HG02678 (cell line): ENCODE measurements around the gene ZNF570.

Experiments used
- ATAC-seq: cut with Tn5 transposase; IDR thresholded peaks from one replicate; pipeline ENCODE4 v1.9.1; 2021; ENCODE audit warnings: mild to moderate bottlenecking, moderate library complexity; ENCODE audit not compliant: unreplicated experiment

Gene ZNF570

DNA sequence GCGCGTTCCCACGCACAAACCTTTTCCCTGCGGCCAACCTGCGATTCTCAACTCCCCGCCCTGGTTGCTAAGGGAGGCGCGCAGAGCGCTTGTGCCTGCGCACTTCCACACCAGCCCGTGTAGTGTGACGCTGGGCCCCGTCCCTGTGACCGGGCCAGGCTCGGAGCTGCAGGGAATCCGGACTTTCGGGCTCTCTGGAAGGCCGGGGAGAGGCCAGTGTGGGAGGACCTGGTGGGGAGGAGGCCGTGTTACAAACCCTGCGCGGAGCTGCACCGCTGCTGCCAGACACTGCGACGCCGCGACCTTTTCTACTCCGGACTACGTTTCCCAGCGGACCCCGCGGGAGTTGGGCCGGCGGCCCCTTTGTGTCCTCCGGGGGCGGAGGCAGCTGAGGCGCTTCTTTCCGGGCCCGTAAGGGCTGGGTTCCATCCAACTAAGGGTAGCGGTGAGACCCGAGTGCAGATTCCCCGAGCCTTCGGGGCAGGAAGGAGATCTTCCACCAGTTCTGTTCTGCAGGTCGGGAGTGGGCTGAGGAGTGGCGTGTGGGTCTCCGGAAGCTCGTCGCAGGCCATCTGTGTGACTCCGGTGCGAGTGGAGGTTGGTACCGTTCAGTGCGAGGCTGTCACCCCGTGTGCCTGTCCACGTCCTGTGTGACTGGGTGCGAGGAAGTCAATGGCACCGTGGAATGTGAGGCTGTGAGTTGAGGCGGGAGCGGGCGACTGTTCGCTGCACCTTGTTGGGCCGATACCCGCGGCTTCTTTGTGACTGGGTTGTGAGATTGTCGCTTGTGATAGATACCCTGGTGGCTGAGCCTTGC is at the start of gene ZNF570:
Gene ZNF570 (plus strand): TSS at position 396 of the 817 bp plus-strand sequence. CDS start 999 bp downstream, outside the sequence.
- ATAC-seq: peak; percentile 60

DNA sequence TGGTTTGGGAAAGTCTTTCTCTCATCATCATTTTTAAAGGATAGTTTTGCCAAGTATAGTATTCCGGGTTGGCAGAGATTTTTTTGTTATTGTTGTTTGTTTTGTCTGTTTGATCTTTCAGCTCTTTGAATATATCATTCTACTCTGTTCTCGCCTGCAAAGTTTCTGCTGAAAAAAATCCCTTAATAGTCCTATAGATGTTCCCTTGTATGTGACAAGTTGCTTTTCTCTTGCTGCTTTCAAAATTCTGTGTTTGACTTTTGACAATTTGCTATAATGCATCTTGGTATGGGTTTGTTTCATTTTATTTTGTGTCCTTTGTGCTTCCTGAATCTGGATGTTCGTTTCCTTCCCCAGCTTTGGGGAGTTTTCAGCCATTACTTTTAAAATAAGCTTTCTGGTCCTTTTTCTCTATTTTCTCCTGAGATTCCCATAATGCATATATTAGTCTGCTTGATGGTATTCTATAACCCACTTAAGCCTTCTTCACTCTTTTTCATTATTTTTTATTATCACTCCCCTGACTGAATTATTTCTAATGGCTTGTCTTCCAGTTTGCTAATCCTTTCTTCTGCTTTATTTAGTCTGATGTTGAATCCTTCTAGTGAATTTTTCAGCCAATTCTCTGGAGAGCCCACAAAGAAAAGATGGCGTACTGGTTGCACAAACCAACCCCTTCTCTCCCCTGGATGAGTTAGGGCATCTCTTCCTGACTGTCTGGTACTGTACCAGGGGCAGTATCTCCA is 16.5 kb upstream of the ZNF570 start:
- ATAC-seq: no peak

DNA sequence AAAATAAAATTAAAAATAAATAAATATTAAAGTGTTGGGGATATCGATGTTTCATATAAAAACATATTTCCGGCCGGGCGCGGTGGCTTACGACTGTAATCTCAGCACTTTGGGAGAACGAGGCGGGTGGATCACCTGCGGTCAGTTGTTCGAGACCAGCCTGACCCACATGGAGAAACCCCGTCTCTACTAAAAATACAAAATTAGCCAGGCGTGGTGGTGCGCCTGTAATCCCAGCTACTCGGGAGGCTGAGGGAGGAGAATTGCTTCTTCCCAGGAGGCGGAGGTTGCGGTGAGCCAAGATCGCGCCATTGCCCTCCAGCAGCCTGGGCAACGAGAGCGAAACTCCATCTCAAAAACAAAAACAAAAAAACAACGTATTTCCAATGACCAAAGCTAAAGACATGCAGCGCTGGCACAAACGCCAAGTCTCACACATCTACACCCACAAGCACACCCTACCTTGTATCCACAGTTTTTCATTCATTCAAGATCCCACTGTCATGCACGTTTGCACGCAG is 2.8 kb upstream of the ZNF570 start:
- no peak for ATAC-seq

DNA sequence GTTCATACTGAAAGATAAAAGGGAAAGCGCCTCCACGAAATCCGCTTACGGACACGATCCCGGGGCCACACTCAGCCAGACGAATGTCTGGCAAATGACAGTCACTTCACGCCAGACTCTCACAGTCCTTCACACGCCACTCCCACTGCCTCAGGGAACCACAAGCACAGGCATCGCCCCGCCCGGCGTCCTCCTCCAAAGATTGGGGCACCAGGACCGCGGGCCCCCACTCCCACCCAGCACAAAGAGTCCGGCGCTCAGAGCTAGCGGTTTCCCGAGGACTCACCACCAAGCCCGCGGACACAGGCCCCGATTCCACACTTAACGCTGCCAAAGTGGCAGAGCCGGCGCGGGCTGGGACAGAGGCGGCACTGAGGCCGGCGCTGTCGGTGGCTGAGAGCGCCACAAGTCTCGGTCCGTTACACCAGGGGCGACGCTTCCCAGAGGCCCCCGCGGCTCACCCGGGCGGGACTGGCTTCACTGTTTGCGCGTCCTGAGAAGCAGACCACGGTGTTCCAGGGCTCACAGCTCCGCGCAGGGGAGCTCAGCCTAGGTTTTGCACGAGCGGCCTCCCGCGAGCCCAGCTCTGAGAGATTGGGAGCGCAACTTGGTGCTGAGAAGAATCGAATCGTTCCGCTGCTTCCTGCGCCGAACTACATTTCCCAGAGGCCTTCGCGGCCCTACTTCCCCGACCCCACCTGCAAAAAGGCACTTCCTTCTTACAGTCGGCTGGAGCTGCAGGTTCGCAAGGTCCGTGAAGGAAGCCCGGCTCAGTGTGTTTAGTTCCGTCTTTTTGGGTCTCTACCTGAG is 2.2 kb upstream of the ZNF570 start, which contains the start of gene ZNF569:
Gene ZNF569 (minus strand): TSS at position 647 of the 810 bp plus-strand sequence. CDS start 22,523 bp downstream, outside the sequence.
- peak; percentile 69 for ATAC-seq

DNA sequence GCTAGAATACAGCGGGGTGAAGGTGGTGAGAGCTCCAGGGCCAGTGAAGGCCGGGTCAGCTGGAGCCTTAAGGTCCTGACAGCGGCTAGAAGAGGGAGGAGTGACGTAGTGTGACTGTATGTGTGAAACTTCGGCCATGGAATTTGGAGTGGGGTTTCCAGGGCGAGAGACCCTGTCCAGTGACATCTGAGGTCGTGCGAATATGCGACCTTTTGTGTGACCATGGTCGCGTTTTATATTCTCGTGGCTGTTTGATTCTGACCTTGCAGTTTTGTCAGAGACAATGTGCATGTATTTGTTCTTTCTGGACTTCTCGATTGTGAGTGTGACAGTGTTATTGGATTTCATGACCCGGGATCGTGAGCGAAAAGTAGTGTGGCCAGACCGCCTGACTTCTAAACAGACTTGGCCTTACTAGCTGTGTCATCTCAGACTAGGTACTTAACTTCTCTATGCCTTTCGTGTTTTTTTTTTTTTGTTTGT is 1.5 kb upstream of the ZNF570 start:
- ATAC-seq: no peak

DNA sequence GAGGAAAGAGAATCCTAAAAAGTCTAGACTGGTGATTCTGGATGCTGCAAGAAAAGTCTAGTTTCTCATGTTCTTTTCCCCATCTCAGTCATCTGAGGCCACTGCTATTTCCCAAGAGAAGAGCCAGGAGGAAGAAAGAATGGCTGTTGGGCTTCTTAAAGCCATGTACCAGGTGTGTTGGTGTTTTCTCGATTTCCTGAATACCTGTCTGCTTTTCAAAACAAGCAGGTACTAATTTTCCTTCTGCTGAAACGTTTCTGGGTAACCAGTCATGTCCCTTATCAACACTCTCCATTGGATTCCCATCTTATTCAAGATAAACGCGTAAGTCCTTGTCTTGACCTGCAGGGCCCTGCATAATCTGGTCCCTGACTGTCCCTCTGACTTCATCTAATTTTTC is 1.1 kb downstream of the ZNF570 start:
- ATAC-seq: no peak

DNA sequence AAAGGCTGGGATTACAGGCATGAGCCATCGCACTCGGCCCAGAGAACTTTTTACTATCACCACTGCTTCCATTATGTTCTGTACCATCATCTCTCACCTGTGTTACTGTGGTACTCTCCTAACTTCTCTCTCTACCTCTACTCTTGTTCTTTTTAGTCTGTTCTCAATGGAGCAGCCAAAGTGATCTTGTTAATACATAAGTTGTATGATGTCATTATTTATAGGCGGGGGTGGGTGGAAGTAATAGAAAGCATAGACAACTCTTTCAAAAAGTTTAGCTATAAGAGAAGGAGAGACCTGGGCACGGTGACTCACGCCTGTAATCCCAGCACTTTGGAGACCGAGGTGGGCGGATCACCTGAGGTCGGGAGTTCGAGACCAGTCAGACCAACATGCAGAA is 3.0 kb downstream of the ZNF570 start:
- no peak for ATAC-seq

DNA sequence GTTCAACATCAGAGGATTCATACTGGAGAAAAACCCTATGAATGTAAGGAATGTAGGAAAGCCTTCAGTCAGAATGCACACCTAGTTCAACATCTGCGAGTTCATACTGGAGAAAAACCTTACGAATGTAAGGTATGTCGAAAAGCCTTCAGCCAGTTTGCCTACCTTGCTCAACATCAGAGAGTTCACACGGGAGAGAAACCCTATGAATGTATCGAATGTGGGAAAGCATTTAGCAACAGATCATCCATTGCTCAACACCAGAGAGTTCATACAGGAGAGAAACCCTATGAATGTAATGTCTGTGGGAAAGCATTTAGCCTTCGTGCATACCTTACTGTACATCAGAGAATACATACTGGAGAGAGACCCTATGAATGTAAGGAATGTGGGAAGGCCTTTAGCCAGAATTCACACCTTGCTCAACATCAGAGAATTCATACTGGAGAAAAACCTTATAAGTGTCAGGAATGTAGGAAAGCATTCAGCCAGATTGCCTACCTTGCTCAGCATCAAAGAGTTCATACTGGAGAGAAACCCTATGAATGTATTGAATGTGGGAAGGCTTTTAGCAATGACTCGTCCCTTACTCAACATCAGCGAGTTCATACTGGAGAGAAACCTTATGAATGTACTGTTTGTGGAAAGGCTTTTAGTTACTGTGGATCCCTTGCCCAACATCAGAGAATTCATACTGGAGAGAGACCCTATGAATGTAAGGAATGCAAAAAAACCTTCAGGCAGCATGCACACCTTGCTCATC is 15.4 kb downstream of the ZNF570 start:
- ATAC-seq: no peak

DNA sequence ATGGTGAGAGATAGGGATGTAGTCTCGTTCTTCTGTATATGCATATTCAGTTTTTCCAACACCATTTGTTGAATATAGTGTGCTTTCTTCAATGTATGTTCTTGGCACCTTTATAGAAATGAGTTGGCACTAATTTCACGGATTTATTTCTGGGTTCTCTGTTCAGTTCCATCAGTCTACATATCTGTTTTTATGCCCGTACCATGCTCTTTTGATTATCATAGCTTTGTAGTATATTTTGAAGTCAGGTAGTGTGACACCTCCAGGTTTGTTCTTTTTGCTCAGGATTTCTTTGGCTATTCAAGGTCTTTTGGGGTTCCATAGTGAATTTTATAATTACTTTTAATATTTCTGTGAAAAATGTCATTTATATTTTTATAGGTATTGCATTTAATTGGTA is 23.1 kb downstream of the ZNF570 start:
- no peak for ATAC-seq

DNA sequence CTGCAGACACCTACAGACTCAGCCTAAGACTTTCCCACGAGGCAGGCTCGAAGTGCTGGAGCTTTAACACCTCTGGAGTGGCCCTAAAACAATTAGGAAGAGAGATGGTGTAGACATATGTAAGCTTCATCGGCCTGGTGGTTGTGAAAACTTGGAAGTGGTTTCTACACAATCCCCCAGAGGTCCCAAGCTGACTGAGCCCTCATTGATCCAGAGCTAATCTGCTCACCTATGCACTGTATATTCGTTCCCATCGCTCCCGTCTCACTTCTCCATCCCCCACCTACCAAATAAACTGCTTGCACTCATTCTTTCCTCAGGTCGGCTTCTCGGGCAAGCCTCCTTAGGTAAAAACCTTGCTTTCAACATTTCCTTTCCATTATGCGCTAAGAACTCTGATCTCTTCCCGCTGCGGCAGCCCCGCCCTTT is 36.8 kb downstream of the ZNF570 start:
- no peak for ATAC-seq

DNA sequence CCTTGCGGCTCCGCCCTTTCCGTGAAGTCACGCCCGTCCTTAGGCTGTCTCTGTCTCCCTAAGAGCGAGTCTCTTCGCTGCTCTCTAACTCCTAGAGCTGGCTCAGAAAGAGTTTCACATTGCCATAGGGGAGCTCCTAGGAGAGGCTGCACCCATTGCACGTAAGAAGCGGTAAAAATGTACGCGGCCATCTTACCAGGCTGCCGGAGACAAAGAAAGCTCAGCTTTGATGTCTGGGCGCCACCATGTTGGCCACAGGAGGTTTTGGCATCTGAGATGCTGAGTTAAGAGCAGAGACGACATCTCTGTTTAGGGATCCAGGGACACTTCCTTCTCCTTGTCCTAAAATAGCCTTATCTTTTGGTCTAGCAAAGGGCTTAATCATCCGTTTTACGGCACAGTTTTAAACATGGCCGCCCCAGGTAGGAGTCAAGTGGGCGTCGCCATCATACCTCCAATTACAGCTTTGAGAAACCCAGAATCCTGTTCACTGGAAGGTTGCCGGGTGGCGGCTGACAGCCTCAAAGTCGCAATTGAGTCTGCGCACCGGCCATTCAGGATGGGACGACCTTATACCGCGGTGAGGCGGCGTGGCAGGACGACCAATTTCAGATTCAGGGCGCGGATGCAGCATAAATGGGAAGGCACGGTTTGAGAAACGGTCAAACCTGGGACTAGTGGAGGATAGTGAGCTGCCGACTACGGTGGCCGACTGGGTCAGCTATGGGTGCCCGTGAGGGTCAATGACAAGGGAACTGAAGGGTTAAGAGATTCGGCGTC is 37.4 kb downstream of the ZNF570 start, which contains the start of gene ZNF793:
Gene ZNF793 (plus strand): TSS at position 553 of the 780 bp plus-strand sequence. CDS start 16,501 bp downstream, outside the sequence.
- peak; percentile 39 for ATAC-seq

DNA sequence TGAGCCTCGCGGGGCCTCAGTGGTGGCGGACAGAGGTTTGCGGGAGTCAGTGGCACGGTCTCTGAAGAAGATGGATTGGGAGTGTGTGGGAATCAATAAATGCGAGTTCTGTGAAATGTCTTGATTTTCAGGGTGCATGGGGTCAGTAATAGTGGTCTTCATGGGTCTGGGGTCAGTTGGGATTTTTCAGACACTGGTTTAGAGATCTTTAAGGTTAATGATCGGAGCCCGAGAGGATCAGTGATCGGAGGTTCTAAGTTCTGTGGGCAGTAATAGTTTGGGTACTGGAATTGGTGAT is 38.0 kb downstream of the ZNF570 start:
- no peak for ATAC-seq

DNA sequence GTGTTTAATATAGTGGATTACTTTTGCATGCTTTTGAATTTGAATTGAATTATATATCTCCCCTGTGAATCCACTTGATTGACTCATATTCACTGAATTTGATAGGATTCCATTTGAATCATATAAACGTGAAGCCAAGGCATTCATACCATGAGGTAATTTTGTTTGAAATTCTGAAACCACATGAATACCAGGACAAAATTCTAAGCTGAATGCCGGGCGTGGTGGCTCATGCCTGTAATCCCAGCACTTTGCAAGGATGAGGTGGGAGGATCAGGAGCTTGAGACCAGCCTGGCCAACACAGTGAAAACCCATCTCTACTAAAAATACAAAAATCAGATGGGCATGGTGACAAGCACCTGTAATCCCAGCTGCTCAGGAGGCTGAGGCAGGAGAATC is 42.0 kb downstream of the ZNF570 start:
- ATAC-seq: no peak

DNA sequence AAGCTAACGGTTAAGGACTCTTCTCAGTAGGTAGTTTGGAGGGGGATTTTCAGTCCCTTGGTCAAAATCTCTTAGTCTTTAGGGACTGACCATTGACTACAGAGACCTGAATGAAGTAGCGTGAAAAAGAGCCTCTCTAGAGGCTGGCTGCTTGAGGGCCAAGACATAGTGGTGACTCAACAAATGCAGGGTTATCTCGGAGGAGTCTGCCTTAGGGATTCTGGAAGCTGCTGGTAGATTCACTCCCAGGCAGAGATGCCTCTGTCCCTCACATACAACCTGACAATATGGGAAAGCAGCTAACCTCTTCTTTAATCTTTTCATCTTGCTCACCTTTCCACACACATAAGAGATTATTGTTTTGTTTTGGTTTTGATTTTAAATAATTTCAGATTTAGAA is 42.7 kb downstream of the ZNF570 start:
- no peak for ATAC-seq

DNA sequence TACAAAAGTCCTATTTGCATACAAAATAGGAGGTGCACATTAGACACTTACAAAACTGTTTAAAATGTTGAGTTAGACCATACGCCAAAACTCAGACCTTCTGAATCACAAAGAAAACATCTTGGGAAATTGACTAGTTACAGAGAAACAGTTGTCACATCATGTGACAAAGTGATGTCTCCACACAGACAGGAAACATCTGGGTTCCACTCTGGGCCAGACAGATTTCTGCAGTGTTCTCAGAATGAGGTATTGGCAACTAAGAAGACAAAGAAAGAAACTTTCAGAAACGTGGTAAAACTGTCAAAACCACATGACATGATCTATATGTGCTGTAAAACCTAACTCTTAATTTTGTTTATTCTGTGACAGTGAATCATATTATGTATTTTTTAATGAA is 44.2 kb downstream of the ZNF570 start:
- no peak for ATAC-seq

DNA sequence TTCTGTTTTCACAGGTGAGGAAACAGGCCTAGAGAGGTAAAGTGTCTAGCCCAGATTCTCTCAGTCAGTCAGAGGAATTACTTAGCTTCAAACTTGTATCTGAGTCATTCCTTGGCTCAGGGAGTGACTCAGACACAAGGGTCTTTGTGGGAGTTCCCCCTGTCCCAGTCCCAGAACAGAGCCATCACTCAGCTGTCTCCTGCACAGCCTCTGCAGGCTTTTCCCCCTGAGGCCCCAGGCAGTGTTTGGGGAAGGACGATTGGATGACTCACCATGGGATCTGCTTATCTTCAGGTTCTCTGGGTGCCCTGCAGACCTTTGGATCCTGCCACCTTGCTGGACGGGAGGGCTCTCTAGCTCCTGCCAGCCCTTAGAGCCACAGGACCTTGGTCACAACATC is 50.7 kb downstream of the ZNF570 start:
- no peak for ATAC-seq

DNA sequence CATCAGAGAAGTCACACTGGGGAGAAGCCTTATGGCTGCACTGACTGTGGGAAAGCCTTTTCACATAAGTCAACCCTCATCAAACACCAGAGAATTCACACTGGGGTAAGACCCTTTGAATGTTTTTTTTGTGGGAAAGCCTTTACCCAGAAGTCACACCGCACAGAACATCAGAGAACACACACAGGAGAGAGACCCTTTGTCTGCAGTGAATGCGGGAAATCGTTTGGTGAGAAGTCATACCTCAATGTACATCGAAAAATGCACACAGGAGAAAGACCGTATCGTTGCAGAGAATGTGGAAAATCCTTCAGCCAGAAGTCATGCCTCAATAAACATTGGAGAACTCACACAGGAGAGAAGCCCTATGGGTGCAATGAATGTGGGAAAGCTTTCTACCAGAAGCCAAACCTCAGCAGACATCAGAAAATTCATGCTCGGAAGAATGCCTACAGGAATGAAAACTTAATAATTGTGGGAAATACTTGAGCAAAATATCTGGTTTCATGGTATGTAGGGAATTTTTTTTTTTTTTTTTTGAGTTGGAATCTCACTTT is 68.3 kb downstream of the ZNF570 start:
- no peak for ATAC-seq
